GM12874 (cell line): Measurements from ENCODE around the gene FUZ.

Experiments
- CTCF ChIP-seq: IDR thresholded peaks from 2 replicates; pipeline ENCODE4 v1.5.1; 2011; ENCODE audit warnings: low read depth, mild to moderate bottlenecking, control low read depth, low read length, moderate library complexity; ENCODE audit not compliant: insufficient read depth

FUZ gene

GRCh38 chr19:49854378-49855263, 41.5 kb upstream of the FUZ start:
- no peak for TF ChIP-seq CTCF

- no peak for TF ChIP-seq CTCF
Measured at GRCh38 chr19:49853852-49854377, 40.8 kb upstream of the FUZ start.

- TF ChIP-seq CTCF = no peak
Measured at GRCh38 chr19:49852631-49853126, 39.6 kb upstream of the FUZ start.

- no peak for TF ChIP-seq CTCF
Measured at GRCh38 chr19:49851456-49852259, 38.6 kb upstream of the FUZ start.

GRCh38 chr19:49850487-49851342, 37.6 kb upstream of the FUZ start, which contains the start of gene PTOV1:
Gene PTOV1 (plus strand): TSS chr19:49851159.
- no peak for TF ChIP-seq CTCF

- TF ChIP-seq CTCF = no peak
Measured at GRCh38 chr19:49850221-49850486, 37.1 kb upstream of the FUZ start.
